Camera-type eye (tissue), 1 donor: ENCODE measurements around the gene LRRC58. TPM values are rescaled to one million over a fixed set of nuclear protein-coding genes. Genes with fewer than 3 reads are reported as not detected.

Experiments
- total RNA-seq: library from RNA; depleted of rRNA; stranded (reverse); fragments of >200 nt; gene quantifications from one replicate; pipeline ENCODE4 v1.2.3, GENCODE V29; 2014

Gene LRRC58
- 51.2 TPM for total RNA-seq

DNA sequence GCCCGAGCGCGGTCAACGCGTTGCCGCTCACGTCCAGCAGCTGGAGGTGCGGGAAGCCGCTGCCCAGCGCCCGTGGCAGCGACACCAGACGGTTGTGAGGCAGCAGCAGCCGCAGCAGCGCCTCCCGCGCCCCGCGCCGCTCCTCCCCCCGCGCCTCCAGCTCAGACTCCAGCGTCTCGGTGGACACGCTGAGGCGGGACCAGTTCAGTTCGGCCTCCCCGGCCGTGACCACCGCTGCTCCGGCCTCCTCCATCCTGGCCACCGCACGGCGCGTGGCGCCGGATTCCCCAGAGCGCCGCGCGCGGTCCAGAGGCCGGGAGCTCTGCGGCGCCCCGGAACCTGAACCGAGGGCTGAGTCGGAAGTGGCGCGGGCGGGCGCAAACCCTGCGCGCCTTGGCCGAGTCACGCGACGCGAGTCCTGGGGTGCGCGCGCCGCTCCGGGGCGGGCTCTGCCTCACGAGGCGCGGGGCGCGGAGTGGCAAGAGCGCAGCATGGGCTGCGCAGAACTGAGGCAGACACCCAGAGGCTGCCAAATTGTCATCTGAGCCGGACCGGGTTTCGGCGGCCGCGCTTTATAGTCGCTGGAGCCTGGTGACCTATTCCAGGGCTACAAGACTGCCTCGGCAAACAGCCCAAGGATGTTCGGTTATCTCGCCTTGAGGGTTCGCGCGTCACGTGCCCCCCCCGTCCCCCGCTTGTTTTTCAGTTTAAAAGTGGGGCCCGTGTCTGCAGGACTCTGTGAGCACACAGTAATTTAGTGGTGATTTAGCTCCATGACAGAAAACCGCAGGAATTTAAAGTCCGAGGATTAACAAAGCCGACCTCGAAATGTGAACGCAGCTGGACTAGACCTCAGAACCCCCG lies at the start of gene LRRC58:
TSS of gene LRRC58 (minus strand) at position 364 of the 864 bp plus-strand sequence. CDS start at position 253, 111 bp downstream.

DNA sequence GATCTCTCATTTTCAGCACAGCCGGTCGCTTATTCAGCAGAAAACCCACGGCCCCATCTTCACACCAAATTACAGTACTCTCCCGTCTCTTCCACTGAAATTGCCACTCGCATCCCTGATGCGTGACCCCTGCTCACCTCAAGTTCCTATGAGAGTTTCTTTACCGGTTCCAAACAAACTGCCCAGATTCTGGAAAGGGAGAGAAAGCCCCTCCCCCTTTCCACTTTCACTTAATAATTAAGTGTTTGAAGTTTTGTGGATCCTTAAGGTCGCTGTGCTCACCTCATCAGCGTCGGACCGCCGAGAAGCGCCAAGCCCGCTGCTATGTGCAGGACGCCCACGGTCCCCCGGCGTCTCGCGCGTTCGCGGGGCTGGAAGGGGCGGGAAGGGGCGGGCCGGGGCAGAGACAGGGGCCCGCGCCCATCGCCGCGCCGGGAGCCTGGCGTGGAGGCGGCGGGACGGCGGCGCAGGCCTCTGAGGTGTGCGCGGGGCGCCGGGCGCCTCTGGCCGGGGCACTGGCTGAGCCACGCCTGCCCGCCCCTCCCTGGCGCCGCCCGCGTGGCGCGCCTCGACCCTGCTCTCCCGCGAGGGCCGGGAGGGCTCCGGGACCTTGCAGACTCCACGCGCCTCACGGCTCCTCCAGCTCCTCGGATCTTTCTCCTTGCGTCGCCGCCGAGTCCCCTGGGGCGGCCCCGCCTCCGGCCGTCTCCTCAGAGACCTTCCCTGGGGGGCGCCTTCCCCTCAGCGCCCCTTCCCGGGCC lies 64.2 kb downstream of the LRRC58 start, which contains the start of gene GPR156:
TSS of gene GPR156 (minus strand) at position 476 of the 761 bp plus-strand sequence. CDS start 41,124 bp downstream, outside the sequence.

Other genes with a start within 250 kb of the LRRC58 start
- gene GPR156, start 64.1 kb downstream of the LRRC58 start, total RNA-seq = 3.8 TPM
- 786 TPM for gene FSTL1, start 101.6 kb upstream of the LRRC58 start, total RNA-seq
- gene NDUFB4, start 247.0 kb upstream of the LRRC58 start, total RNA-seq = 34.7 TPM